Heart left ventricle (tissue), 16 donors: ENCODE results near the gene TMEM163. TPM values are rescaled to one million over a fixed set of nuclear protein-coding genes. Genes with fewer than 3 reads are reported as not detected.

Source experiments
- ATAC-seq, 4 donors: fragments of 200-7000 bp; cut with Tn5 transposase; one replicate each; pipeline ENCODE4 v1.9.1; 2020 to 2022; ENCODE audit warnings: moderate library complexity in 4 of 4, mild to moderate bottlenecking in 3 of 4, moderate number of reproducible peaks in 1 of 4
- DNase-seq, 5 donors: peaks; one replicate each; pipeline ENCODE4 v3.0.0-alpha.2; 2020
- H3K27ac ChIP-seq, 12 donors: fragments of 200-600 bp; sonication (generic) in 4 of 12; one replicate each; pipeline versions ENCODE4 v1.5.0 to v1.8.0; 2016 to 2022; ENCODE audit warnings: mild to moderate bottlenecking in 2 of 12
- H3K27me3 ChIP-seq, 9 donors: fragments of 200-600 bp; sonication (generic) in 2 of 9; one replicate each; pipeline versions ENCODE4 v1.5.1 to v1.8.0; 2016 to 2022; ENCODE audit warnings: mild to moderate bottlenecking in 3 of 9
- H3K36me3 ChIP-seq, 9 donors: fragments of 200-600 bp; sonication (generic) in 2 of 9; one replicate each; pipeline versions ENCODE4 v1.5.0 to v1.8.0; 2018 to 2022; ENCODE audit warnings: mild to moderate bottlenecking in 2 of 9
- H3K4me1 ChIP-seq, 12 donors: fragments of 200-600 bp; sonication (generic) in 4 of 12; one replicate each; pipeline versions ENCODE4 v1.5.0 to v1.8.0; 2016 to 2022; ENCODE audit warnings: mild to moderate bottlenecking in 3 of 12
- H3K4me3 ChIP-seq, 12 donors: fragments of 200-600 bp; sonication (generic) in 4 of 12; one replicate each; pipeline versions ENCODE4 v1.5.0 to v1.8.0; 2017 to 2022; ENCODE audit warnings: mild to moderate bottlenecking in 9 of 12, moderate library complexity in 4 of 12
- H3K9me3 ChIP-seq, 12 donors: fragments of 200-600 bp; sonication (generic) in 4 of 12; one replicate each; pipeline versions ENCODE4 v1.5.0 to v1.8.0; 2016 to 2022; ENCODE audit warnings: mild to moderate bottlenecking in 1 of 12
- POLR2A ChIP-seq, 2 donors: fragments of 450-650 bp; IDR thresholded peaks; one replicate each; pipeline ENCODE4 v1.6.1; 2017; ENCODE audit warnings: antibody characterized with exemption in 2 of 2, mild to moderate bottlenecking in 2 of 2, moderate library complexity in 2 of 2
- WGBS, 4 donors: extraction: QIAGEN DNeasy Blood & Tissue Kit in 2 of 4; methylation state at CpG; one replicate each; pipeline versions ENCODE4 v1.1.5 to v1.1.7; 2013 to 2018; 5-methylcytosine and 5-hydroxymethylcytosine counted together
- intact Hi-C, 10 donors: fragments of 100-400 bp; cut with DNase I; formaldehyde crosslinking; loops; one replicate each; pipeline versions ENCODE4 v1.11.1 to v1.14.2; 2022
- polyA plus RNA-seq, 2 donors: library from polyadenylated mRNA; stranded (reverse); fragments of 200-250 nt; gene quantifications; one replicate each; pipeline ENCODE4 v1.2.3, GENCODE V29; 2013
- total RNA-seq, 9 donors: library from RNA; depleted of rRNA in 2 of 9; stranded (reverse); fragments of >200 nt in 2 of 9; fragmentation: NEBNext Ultra II Directional in 3 of 9; extraction: Animal tissue kit (Norgen Biotek cat#: 25700) in 3 of 9; gene quantifications; one replicate each; pipeline versions ENCODE4 v1.1.0 to v1.2.4, GENCODE V29; 2016 to 2023
- TF ChIP-seq, protein P1 (sequence below), 12 donors: fragments of 200-600 bp; sonication (generic) in 4 of 12; IDR thresholded peaks; one replicate each; pipeline versions ENCODE4 v1.5.0 to v1.8.0; 2018 to 2022; ENCODE audit warnings: antibody characterized with exemption in 12 of 12, mild to moderate bottlenecking in 5 of 12
- donor health status: ischemic (EF 13 %, LVEDD 7.1; RV severe dilation, severe dysfunction).
- donor health status: healthy with polysubstance abuse.
- donor health status: DM: no; HTN: yes; CAD: no.
- donor health status: DM: no; HTN: no; CAD: no.
- donor health status: ischemic (EF 25% LVEDD 6.9; RV normal size, moderate dysfunction).
- donor health status: ischemic (EF 25% LVEDD 5.7; RV mildly dilated, moderate dysfunction).
- donor health status: healthy.
- donor health status: DM: yes; HTN: yes; CAD: no.
- donor health status: ischemic (EF 35%, LVEDD 5.7; RV mildly dilated, moderate dysfunction).
- donor health status: nonischemic (EF 11% LVEDD 7.7; RV severe dilation, severe dysfunction).
- donor health status: DM: yes; HTN: yes; CAD: no.
- donor health status: PGD.
- donor health status: ischemic (EF 29% LVEDD 5.4; RV normal size, mild dysfunction).
- donor health status: nonischemic (EF 23%, LVEDD 6.1; RV moderate dilation, normal function).

Gene TMEM163
- total and polyA plus RNA-seq, 11 donors, result 0.14 to 1.4 (median 0.47) TPM

DNA sequence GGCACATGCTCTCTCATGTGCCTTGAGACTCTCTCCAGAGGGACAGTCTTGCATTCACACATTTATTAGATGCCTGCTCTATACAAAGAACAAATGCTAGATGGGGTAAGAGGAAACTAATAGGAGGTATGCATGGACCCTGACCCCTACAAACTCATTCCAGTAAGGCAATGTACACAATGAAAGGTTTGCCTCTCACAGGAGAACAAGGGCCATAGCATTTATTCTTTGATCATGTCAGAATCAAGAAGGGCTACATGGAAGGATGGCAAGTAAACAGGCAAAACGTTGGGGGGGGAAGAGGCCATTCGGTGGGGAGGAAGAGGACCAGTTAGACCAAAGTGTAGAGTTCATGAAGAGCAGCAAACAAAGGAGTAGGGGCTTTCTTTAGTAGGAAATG lies 130.2 kb downstream of the TMEM163 start:
- 76 to 87% (median 84%) methylated on average over 2 of the region's 2 CpGs for WGBS, 4 donors
- peaks cover 0 to 31% (median 12%) of the 10 kb centered on the region in 12 donors for H3K9me3 ChIP-seq

DNA sequence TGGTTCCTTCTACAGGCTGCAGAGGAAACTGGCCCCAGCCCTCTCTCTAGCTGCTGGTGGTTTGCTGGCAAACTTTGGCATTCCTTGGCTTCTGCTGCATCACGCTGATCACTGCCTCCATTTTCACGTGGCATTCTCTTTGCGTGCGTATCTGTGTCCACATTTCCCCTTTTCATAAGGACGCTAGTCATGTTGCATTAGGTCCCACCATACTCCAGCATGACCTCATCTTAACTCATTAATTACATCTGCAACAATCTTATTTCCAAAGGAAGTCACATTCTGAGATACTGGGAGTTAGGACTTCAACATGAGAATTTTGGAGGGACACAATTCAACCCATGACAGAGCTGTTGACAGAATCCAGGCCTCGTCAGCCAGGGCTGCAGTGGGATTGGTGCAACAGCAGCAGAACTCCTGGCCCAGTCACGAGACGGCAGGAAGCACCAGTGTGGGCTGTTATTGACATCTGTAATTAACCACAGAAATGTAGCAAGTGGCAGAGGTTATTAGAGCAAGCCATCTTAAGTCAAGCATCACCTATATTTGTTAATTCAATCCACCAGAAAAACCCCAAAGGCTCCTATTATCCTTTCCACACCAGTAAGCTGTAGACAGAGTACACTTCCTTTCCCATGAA lies 132.4 kb downstream of the TMEM163 start:
- TF ChIP-seq, protein P1, sequence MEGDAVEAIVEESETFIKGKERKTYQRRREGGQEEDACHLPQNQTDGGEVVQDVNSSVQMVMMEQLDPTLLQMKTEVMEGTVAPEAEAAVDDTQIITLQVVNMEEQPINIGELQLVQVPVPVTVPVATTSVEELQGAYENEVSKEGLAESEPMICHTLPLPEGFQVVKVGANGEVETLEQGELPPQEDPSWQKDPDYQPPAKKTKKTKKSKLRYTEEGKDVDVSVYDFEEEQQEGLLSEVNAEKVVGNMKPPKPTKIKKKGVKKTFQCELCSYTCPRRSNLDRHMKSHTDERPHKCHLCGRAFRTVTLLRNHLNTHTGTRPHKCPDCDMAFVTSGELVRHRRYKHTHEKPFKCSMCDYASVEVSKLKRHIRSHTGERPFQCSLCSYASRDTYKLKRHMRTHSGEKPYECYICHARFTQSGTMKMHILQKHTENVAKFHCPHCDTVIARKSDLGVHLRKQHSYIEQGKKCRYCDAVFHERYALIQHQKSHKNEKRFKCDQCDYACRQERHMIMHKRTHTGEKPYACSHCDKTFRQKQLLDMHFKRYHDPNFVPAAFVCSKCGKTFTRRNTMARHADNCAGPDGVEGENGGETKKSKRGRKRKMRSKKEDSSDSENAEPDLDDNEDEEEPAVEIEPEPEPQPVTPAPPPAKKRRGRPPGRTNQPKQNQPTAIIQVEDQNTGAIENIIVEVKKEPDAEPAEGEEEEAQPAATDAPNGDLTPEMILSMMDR (IDR thresholded peaks at IDR 0.05), result no peak
- TF ChIP-seq POLR2A (IDR thresholded peaks at IDR 0.05), result no peak
- ATAC-seq (no peak), DNase-seq (no peak)
- intact Hi-C loops, result no loop called here
- H3K9me3 ChIP-seq, result peaks cover 0 to 30% (median 12%) of the 10 kb centered on the region in 12 donors
- H3K4me1 ChIP-seq, result no peaks in the 10 kb centered on the region
- H3K36me3 ChIP-seq, result no peaks in the 10 kb centered on the region
- no peak overlapping the region for H3K4me3 ChIP-seq
- no peak overlapping the region for H3K27ac ChIP-seq
- no peaks in the 10 kb centered on the region for H3K27me3 ChIP-seq
- 53 to 63% (median 57%) methylated on average over 8 of the region's 8 CpGs for WGBS, 4 donors

More for the DNA sequence above, 130.2 kb downstream of the TMEM163 start:
- DNase-seq, result no peak
- H3K27ac ChIP-seq, result no peak overlapping the region
- no peaks in the 10 kb centered on the region for H3K36me3 ChIP-seq
- ATAC-seq, result no peak
- H3K4me3 ChIP-seq, result no peak overlapping the region
- intact Hi-C loops, result no loop called here
- H3K4me1 ChIP-seq, result no peaks in the 10 kb centered on the region
- no peaks in the 10 kb centered on the region for H3K27me3 ChIP-seq
- TF ChIP-seq, protein P1 (IDR thresholded peaks at IDR 0.05), result no peak
- TF ChIP-seq POLR2A (IDR thresholded peaks at IDR 0.05), result no peak

DNA sequence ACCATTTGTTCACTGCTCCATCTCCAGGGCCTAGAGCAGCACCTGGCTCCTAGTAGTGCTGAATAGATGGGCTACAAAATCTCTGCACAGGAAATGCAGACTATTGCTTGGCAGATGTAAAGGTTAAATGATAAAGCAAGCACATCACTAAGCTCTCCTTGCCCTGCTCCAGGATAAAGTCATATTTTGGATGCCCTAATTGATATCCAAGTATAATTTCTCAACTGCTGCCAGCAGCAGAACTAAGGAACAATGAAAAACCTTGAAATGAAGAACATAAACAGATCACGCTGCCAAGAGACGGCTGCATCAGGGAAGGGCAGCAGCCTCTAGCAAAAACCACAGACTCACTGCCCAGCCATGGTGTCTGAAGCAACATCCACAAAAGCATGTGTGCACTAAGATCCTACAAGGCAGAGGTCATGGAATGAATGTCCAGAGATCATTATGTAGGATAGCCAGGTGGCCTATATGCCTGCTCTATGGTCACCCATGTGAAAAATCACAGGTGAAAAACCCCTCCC lies 134.7 kb downstream of the TMEM163 start:
- WGBS, 4 donors, result 74 to 88% (median 83%) methylated on average over 2 of the region's 2 CpGs

DNA sequence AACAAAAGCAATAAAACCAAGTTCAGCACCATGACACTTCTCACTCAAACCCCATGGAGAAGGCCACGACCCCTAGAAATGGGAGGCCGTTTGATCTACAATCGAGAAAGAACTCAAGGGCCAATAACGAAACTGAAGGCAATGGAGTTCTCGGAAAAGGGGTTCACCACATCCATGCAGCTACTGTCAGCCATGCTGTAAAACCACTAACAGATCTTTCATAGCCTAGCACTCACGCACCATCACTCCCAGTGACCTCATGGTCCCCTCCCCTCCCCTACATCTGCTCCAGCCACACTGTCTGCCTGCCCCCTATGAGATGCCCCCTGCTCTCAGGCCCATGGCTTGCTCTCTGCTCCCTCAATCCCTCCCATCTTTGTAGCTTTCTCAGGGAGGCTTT lies 135.3 kb downstream of the TMEM163 start:
- intact Hi-C loops, result no loop called here
- TF ChIP-seq POLR2A (IDR thresholded peaks at IDR 0.05), result no peak
- TF ChIP-seq, protein P1 (IDR thresholded peaks at IDR 0.05), result no peak
- Histone ChIP-seq H3K4me1 (no peaks in the 10 kb centered on the region), H3K9me3 (peaks cover 0 to 12% (median 0%) of the 10 kb centered on the region in 12 donors), H3K36me3 (no peaks in the 10 kb centered on the region), H3K4me3 (no peak overlapping the region), H3K27me3 (no peaks in the 10 kb centered on the region), H3K27ac (no peak overlapping the region)
- ATAC-seq (no peak), DNase-seq (no peak)
- WGBS, 4 donors, result 83 to 94% (median 93%) methylated on average over 6 of the region's 6 CpGs

More for the DNA sequence above, 134.7 kb downstream of the TMEM163 start:
- H3K36me3 ChIP-seq, result no peaks in the 10 kb centered on the region
- H3K27me3 ChIP-seq, result no peaks in the 10 kb centered on the region
- no peak for ATAC-seq
- no peak for TF ChIP-seq POLR2A (IDR thresholded peaks at IDR 0.05)
- TF ChIP-seq, protein P1 (IDR thresholded peaks at IDR 0.05), result no peak
- intact Hi-C loops, result no loop called here
- no peaks in the 10 kb centered on the region for H3K4me1 ChIP-seq
- no peak overlapping the region for H3K4me3 ChIP-seq
- no peak overlapping the region for H3K27ac ChIP-seq
- peaks cover 0 to 13% (median 0%) of the 10 kb centered on the region in 12 donors for H3K9me3 ChIP-seq
- no peak for DNase-seq
